ENCODE results near the gene KRT222.

The KRT222 gene

DNA sequence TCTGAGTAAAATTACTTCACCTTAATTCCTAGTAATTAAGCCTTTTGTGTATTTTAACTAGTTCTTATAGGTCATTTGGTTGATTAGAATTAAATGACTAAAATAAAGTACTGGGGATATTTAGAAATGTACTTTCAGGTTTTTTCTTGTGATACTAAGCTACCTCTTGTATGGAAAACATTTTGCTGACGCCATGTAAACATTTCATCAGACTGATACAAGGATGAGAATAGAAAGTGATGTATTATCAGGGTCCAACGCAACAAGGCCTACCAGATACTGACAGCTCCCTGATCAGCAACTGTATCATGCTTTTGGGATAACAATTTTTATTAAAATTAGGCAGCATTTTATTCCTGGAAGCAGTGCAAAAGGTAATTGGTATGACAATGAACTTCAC, 19.0 kb downstream of the KRT222 start:
- TF ChIP-seq, protein P1, sequence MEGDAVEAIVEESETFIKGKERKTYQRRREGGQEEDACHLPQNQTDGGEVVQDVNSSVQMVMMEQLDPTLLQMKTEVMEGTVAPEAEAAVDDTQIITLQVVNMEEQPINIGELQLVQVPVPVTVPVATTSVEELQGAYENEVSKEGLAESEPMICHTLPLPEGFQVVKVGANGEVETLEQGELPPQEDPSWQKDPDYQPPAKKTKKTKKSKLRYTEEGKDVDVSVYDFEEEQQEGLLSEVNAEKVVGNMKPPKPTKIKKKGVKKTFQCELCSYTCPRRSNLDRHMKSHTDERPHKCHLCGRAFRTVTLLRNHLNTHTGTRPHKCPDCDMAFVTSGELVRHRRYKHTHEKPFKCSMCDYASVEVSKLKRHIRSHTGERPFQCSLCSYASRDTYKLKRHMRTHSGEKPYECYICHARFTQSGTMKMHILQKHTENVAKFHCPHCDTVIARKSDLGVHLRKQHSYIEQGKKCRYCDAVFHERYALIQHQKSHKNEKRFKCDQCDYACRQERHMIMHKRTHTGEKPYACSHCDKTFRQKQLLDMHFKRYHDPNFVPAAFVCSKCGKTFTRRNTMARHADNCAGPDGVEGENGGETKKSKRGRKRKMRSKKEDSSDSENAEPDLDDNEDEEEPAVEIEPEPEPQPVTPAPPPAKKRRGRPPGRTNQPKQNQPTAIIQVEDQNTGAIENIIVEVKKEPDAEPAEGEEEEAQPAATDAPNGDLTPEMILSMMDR (IDR thresholded peaks at IDR 0.05), result no peak
- TF ChIP-seq ZFX (IDR thresholded peaks at IDR 0.05; ENCODE audit: borderline replicate concordance), result no peak

DNA sequence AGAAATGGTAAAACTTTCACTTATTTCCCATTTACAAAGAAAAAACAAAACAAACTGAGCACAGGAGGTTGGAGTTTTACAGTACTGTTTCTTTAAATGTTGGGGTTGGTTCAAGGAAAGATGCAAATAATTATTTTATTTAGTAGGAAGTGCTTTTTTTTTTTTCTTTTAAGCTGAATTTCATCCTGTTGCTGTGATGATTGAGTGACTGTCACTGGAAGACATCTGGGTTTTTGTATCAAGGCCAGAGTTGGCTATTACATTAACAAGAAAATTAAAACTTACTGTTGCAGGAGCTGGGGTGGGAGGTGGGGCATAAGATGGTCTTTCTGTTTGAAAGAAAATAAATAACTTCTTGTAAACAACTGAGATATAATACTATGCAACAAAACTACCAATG, 19.7 kb downstream of the KRT222 start:
- H3K27ac ChIP-seq, result no peak overlapping the region

More for the DNA sequence above, 19.0 kb downstream of the KRT222 start:
- no peak overlapping the region for H3K27ac ChIP-seq

DNA sequence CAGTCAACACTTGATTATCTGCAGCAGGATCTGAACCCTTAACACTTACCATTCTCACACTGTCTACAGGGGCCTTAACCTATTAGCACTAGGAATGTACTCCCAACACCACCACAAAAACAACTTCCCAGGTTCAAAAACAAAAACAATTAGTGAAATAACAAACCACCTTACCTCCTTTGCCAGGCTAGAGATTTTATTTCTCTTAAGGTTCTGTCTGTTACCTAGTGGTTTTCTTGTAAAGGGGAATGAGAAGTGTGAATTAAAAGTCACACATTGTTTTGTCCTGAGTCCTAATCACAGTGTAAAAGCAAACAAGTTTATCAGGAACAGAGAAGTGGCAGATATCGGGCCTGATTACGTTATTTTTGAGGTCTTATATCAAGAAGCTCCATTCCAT, 27.0 kb downstream of the KRT222 start:
- TF ChIP-seq, protein P1 (IDR thresholded peaks at IDR 0.05), result no peak
- TF ChIP-seq ZFX (IDR thresholded peaks at IDR 0.05; ENCODE audit: borderline replicate concordance), result no peak
- no peak overlapping the region for H3K27ac ChIP-seq

More for the DNA sequence above, 19.7 kb downstream of the KRT222 start:
- TF ChIP-seq ZFX (IDR thresholded peaks at IDR 0.05; ENCODE audit: borderline replicate concordance), result no peak
- TF ChIP-seq, protein P1 (IDR thresholded peaks at IDR 0.05), result no peak

DNA sequence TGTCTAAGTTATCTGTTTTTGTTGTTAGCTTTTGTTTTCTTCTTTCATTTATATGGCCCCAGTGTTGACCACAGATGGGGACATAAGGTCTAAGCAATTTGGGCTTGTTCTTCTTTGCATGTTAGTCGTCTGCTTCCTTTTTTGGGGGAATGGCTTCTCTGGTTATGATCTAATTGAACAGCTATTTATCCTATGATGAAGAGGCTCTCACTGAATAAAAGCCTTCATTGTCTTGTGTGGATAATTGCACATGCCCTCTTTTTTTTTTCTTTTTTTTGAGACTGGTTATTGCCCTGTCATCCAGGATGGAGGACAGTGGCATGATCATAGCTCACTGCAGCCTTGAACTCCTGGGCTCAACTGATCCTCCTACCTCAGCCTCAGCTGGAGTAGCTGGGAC, 31.1 kb downstream of the KRT222 start:
- no peak for TF ChIP-seq ZFX (IDR thresholded peaks at IDR 0.05; ENCODE audit: borderline replicate concordance)
- TF ChIP-seq, protein P1 (IDR thresholded peaks at IDR 0.05), result no peak
- H3K27ac ChIP-seq, result no peak overlapping the region

DNA sequence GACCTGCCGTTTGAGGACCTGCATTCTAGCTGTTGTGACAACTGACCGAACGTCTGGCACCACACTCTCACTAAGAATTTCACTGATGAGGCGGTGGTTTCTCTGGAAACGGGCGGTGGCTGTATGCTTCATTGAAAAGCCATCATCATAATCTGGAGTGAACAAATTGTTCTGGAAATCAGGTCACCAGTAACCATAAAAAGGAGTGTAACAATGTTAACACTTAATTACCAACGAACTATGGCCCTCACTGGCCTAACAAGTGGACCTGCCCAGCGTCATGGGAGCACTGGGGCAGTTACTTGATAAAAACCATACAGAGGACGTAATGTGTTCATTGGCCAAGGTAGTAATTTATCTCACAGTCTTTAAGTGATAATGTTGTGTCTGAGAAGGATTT, 32.8 kb downstream of the KRT222 start:
- TF ChIP-seq ZFX (IDR thresholded peaks at IDR 0.05; ENCODE audit: borderline replicate concordance), result no peak
- TF ChIP-seq, protein P1 (IDR thresholded peaks at IDR 0.05), result no peak
- H3K27ac ChIP-seq, result no peak overlapping the region

DNA sequence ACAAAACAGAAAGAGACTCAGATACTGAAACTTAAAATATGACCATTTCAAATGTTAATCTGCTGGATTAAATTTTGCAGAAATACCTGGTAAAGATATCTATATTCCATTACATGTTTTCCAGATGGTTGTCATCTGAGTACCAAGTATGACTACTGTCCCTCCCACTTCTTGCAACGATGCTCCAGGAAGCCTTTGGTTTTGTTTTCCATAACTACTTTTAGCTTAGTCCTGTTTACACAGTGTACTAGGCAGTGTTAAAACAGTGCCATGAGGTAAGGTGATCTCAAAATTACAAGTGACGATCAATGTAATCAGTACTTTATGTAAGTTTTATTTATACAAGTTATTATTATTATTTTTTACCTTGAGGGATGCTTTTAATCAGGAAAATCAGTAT, 35.1 kb downstream of the KRT222 start:
- TF ChIP-seq, protein P1 (IDR thresholded peaks at IDR 0.05), result no peak
- no peak for TF ChIP-seq ZFX (IDR thresholded peaks at IDR 0.05; ENCODE audit: borderline replicate concordance)
- no peak overlapping the region for H3K27ac ChIP-seq

DNA sequence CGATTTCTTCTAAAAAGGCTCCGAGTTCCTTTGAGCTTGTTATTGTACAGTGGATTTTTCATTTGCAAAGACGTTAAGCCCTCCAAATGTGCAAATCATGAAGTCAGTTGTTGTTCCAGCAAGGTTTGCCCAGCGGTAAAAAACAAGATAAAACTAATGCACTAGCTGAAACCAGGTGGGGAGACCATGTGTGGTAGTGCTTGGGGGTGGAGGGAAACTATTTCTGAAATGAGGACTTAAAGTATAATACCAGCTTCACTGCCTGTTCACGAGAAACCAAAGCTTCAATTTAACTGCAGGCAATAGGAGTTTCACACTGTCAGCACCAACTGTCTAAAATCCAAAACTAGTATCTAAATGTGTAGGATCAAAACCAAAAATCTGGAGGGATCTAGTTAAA, 39.7 kb downstream of the KRT222 start:
- no peak for TF ChIP-seq ZFX (IDR thresholded peaks at IDR 0.05; ENCODE audit: borderline replicate concordance)
- TF ChIP-seq, protein P1 (IDR thresholded peaks at IDR 0.05), result no peak
- no peak overlapping the region for H3K27ac ChIP-seq

Data from 22Rv1 (cell line).